Measurements from ENCODE around the gene UBE2G1.

UBE2G1 gene

DNA sequence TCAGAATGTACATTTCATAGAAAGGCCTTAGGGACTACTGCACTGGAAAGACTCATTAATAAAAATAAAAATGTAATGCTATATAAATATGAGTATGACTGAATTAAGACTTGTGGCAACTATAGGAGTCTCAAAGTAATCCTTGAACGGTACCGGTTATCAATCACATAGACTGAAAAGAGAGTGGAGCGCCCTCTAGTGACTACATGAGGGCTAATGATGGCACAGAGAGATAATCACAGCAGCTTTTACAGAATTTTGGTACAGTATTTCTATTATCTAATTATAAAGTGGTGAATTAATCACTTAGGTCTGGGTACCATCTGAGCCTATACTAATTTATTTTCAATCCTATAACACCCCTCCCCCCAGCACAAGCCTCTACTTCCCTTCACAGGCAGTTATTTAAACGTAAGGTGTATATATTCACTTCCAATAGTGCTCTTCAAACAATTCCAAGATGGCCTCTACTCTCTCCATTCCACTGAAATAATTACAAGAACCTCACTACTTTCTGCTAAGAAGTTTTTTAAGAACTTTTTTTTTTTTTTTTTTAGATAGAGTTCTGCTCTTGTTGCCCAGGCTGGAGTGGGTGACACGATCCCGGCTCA is 62.0 kb downstream of the UBE2G1 start:
- Histone ChIP-seq H3K4me3 (ENCODE audit: extremely low read depth, insufficient read depth, low read length, poor library complexity, severe bottlenecking) (no peak overlapping the region), H3K27ac (ENCODE audit: low read depth, low read length, severe bottlenecking) (no peak overlapping the region), H3K36me3 (ENCODE audit: control insufficient read depth, insufficient read depth, low read length) (peaks cover 61% of the 10 kb centered on the region), H3K9me3 (ENCODE audit: control insufficient read depth, low read length) (no peaks in the 10 kb centered on the region), H3K4me1 (ENCODE audit: control insufficient read depth, insufficient read depth, low read length, poor library complexity, severe bottlenecking) (no peaks in the 10 kb centered on the region)
- WGBS, 2 experiments (ENCODE audit: insufficient coverage in 2 of 2), result 100% methylated on average over 1 to 3 of the region's 6 CpGs

DNA sequence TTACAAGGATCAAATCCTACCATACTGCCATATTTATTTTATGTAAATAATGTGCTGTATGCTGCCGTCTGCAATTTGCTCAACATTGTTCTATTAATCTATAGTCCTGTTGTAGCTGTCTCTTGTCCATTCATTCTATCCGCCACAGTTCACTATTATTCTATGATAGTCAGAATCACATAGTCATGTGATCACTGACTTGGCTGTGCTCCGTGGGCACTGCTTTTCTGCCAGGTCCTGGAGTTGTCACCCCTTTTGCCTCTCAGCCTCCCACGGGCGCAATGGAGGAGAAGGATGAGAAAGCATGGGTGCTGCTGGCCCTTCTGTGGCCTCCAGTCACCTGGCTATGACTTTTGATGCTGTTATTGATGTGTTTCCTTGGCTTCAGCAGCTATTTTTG is 65.4 kb downstream of the UBE2G1 start:
- 100% methylated on average over 3 to 4 of the region's 5 CpGs for WGBS, 2 experiments (ENCODE audit: insufficient coverage in 2 of 2)
- no peak overlapping the region for H3K4me3 ChIP-seq (ENCODE audit: extremely low read depth, insufficient read depth, low read length, poor library complexity, severe bottlenecking)

DNA sequence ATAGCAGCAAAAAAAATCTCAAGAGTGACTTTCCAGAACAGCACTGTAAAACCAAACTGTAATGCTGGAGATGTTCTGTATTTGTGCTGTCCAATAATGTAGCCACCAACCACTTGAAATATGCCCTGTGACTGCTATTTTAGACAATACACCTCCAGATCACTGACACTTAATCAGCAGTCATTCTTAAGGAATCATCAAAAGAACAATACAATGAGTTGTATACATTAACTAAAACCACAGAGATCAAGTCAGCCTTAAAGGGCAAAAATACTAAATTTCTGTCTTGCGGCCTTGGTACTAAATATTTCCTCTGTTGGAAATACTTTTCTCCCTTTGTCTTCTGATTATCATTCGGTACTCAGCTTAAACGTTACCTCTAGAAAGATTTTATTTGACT is 69.1 kb downstream of the UBE2G1 start:
- H3K9me3 ChIP-seq (ENCODE audit: control insufficient read depth, low read length), result no peaks in the 10 kb centered on the region
- no peak overlapping the region for H3K27ac ChIP-seq (ENCODE audit: low read depth, low read length, severe bottlenecking)
- no peak overlapping the region for H3K4me3 ChIP-seq (ENCODE audit: extremely low read depth, insufficient read depth, low read length, poor library complexity, severe bottlenecking)
- no peaks in the 10 kb centered on the region for H3K4me1 ChIP-seq (ENCODE audit: control insufficient read depth, insufficient read depth, low read length, poor library complexity, severe bottlenecking)
- WGBS, 2 experiments (ENCODE audit: insufficient coverage in 2 of 2), result 86 to 100% methylated on average over 3 of the region's 3 CpGs
- H3K36me3 ChIP-seq (ENCODE audit: control insufficient read depth, insufficient read depth, low read length), result peaks cover 45% of the 10 kb centered on the region

More for the DNA sequence above, 65.4 kb downstream of the UBE2G1 start:
- Histone ChIP-seq H3K9me3 (ENCODE audit: control insufficient read depth, low read length) (no peaks in the 10 kb centered on the region), H3K27ac (ENCODE audit: low read depth, low read length, severe bottlenecking) (no peak overlapping the region), H3K36me3 (ENCODE audit: control insufficient read depth, insufficient read depth, low read length) (peaks cover 50% of the 10 kb centered on the region), H3K4me1 (ENCODE audit: control insufficient read depth, insufficient read depth, low read length, poor library complexity, severe bottlenecking) (no peaks in the 10 kb centered on the region)

DNA sequence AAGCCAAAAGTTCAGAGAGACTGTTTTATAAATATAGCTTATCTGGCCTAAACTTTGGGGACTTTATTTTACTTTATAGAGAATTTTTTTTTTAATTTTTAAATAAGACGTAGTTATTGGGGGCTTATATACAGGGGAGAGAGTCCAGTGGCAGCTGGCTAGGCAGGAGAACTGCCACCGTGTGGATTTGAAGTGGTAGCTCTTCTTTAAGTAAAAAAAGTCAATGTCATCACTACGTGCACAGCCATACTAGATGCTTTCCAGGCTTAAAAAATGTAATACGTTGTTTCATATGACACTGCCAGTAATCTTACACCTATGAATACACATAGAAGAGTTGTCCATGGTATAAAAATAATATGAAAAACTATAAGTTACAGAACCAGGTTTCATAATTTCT is 70.8 kb downstream of the UBE2G1 start:
- Histone ChIP-seq H3K27ac (ENCODE audit: low read depth, low read length, severe bottlenecking) (no peak overlapping the region), H3K36me3 (ENCODE audit: control insufficient read depth, insufficient read depth, low read length) (peaks cover 37% of the 10 kb centered on the region), H3K9me3 (ENCODE audit: control insufficient read depth, low read length) (no peaks in the 10 kb centered on the region), H3K4me1 (ENCODE audit: control insufficient read depth, insufficient read depth, low read length, poor library complexity, severe bottlenecking) (no peaks in the 10 kb centered on the region), H3K4me3 (ENCODE audit: extremely low read depth, insufficient read depth, low read length, poor library complexity, severe bottlenecking) (no peak overlapping the region)
- WGBS, 2 experiments (ENCODE audit: insufficient coverage in 2 of 2), result 89 to 100% methylated on average over 1 to 2 of the region's 4 CpGs

DNA sequence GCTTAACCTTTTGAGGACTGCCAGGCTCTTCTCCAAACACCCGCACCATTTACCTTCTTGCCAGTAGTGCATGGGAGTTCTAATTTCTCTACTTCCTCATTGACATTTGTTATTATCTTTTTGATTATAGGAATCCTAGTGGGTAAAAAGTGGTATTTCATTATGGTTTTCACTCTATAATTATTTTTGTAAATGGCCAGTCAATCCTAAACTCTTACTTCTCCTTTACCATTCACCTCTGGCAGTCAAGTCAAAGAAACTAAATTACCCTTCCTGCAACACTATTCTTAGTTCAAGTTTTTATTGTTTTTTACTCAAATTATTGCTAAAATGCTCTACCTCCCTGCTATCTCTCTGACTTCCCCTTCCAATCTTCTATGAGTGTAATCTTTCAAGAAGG is 72.9 kb downstream of the UBE2G1 start:
- no CpG with 5 or more reads among the region's 1 CpG for WGBS, 2 experiments (ENCODE audit: insufficient coverage in 2 of 2)
- Histone ChIP-seq H3K4me3 (ENCODE audit: extremely low read depth, insufficient read depth, low read length, poor library complexity, severe bottlenecking) (no peak overlapping the region), H3K27ac (ENCODE audit: low read depth, low read length, severe bottlenecking) (no peak overlapping the region)

DNA sequence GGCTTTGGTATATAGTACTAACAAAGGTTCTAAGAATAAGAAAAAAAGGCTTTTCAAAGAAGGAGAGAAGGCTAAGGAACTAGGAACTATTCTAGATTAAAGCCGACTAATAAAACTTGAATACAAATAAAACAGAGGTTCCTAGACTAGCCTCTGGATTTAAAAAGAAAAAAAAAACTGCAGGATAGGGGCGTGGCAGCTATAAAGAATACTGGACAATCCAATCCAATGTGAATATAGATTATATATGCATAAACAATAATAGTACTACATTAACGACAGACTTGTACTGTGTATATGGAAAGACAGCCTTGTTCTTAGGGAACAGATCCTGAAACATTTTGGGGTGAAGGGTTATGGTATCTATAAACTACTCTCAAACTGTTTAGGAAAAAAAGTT is 78.8 kb downstream of the UBE2G1 start:
- Histone ChIP-seq H3K4me1 (ENCODE audit: control insufficient read depth, insufficient read depth, low read length, poor library complexity, severe bottlenecking) (no peaks in the 10 kb centered on the region), H3K9me3 (ENCODE audit: control insufficient read depth, low read length) (no peaks in the 10 kb centered on the region), H3K36me3 (ENCODE audit: control insufficient read depth, insufficient read depth, low read length) (peaks cover 43% of the 10 kb centered on the region), H3K27ac (ENCODE audit: low read depth, low read length, severe bottlenecking) (no peak overlapping the region), H3K4me3 (ENCODE audit: extremely low read depth, insufficient read depth, low read length, poor library complexity, severe bottlenecking) (no peak overlapping the region)
- no CpG with 5 or more reads among the region's 3 CpGs for WGBS, 2 experiments (ENCODE audit: insufficient coverage in 2 of 2)

More for the DNA sequence above, 72.9 kb downstream of the UBE2G1 start:
- no peaks in the 10 kb centered on the region for H3K4me1 ChIP-seq (ENCODE audit: control insufficient read depth, insufficient read depth, low read length, poor library complexity, severe bottlenecking)
- H3K9me3 ChIP-seq (ENCODE audit: control insufficient read depth, low read length), result no peaks in the 10 kb centered on the region
- peaks cover 46% of the 10 kb centered on the region for H3K36me3 ChIP-seq (ENCODE audit: control insufficient read depth, insufficient read depth, low read length)

DNA sequence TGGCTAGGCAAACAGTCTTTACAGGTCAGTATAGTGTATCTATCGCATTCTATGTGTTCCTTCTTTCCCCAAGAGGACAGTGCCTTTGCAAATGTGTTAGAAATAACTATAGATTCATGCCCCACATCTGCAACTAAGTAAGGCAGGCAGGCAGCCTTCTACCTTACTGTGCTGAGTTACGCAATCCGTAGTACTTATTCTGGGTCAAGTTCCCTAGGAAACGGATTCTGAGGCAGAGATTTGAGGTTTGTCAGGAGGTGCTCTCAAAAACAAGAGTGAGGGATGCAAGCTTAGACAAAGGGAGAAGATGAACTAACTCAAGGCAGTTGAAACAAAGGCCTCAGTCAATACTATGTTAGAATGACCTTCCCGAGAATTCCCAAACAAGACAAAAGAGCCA is 90.0 kb downstream of the UBE2G1 start:
- no peak overlapping the region for H3K27ac ChIP-seq (ENCODE audit: low read depth, low read length, severe bottlenecking)
- 95 to 96% methylated on average over 4 to 5 of the region's 5 CpGs for WGBS, 2 experiments (ENCODE audit: insufficient coverage in 2 of 2)
- H3K36me3 ChIP-seq (ENCODE audit: control insufficient read depth, insufficient read depth, low read length), result peaks cover 65% of the 10 kb centered on the region
- H3K4me3 ChIP-seq (ENCODE audit: extremely low read depth, insufficient read depth, low read length, poor library complexity, severe bottlenecking), result no peak overlapping the region
- H3K9me3 ChIP-seq (ENCODE audit: control insufficient read depth, low read length), result no peaks in the 10 kb centered on the region
- no peaks in the 10 kb centered on the region for H3K4me1 ChIP-seq (ENCODE audit: control insufficient read depth, insufficient read depth, low read length, poor library complexity, severe bottlenecking)

DNA sequence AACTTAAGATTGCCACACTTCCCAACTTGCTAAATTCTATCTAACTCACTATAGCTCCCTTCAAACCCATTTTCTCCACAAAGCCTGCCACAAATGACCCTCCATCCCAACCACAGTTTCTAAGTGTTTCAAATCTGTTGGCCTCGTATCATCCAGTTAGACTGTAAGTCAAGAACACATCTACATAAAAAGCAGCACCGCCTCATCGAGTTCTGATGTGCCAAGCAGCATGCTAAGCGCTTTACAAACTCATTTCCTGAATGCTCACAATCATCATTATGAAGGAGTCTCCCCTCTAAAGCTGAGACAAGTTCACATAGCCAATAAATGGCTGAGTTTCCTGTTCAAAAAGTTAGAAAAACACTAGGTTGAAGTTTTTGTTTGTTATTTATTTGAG is 93.5 kb downstream of the UBE2G1 start:
- Histone ChIP-seq H3K36me3 (ENCODE audit: control insufficient read depth, insufficient read depth, low read length) (peaks cover 71% of the 10 kb centered on the region), H3K4me3 (ENCODE audit: extremely low read depth, insufficient read depth, low read length, poor library complexity, severe bottlenecking) (no peak overlapping the region), H3K27ac (ENCODE audit: low read depth, low read length, severe bottlenecking) (no peak overlapping the region), H3K9me3 (ENCODE audit: control insufficient read depth, low read length) (no peaks in the 10 kb centered on the region), H3K4me1 (ENCODE audit: control insufficient read depth, insufficient read depth, low read length, poor library complexity, severe bottlenecking) (no peaks in the 10 kb centered on the region)
- WGBS, 2 experiments (ENCODE audit: insufficient coverage in 2 of 2), result 98 to 100% methylated on average over 3 to 4 of the region's 4 CpGs

DNA sequence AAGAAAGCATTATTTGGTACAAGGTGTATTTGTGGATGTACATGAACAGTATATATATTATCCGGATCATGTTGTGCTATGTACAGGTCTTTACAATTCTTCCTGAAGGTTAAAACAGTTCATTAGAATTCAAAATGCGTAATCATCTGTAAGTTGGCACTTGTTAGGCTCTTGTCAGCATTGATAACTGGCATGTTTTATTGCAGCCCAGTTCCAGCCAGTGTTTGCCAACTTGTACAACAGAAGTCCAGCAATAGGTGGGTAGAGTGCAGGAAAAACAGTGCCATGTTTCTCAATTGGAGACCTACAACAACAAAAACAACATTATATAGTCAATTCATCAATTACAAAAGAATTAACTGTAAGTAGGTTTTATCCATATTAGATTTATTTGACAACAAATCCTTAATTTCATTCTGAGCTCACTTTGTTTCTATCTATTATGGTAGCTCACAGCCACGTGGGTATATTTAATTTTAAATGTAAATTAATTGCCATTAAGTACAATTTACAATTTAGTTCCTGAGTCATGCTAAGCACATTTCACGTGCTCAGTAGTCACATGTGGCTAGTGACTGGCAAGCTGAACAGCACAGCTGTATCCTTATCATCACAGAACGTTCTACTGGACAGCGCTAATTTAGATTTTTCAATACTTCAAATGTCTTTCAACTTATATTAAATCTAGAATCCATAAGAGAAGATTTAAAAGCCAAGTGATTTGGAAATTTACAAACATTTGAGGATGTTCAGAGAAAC is 94.1 kb downstream of the UBE2G1 start:
- 79 to 93% methylated on average over 3 of the region's 6 CpGs for WGBS, 2 experiments (ENCODE audit: insufficient coverage in 2 of 2)
- no peak overlapping the region for H3K4me3 ChIP-seq (ENCODE audit: extremely low read depth, insufficient read depth, low read length, poor library complexity, severe bottlenecking)
- H3K9me3 ChIP-seq (ENCODE audit: control insufficient read depth, low read length), result no peaks in the 10 kb centered on the region
- H3K27ac ChIP-seq (ENCODE audit: low read depth, low read length, severe bottlenecking), result no peak overlapping the region
- no peaks in the 10 kb centered on the region for H3K4me1 ChIP-seq (ENCODE audit: control insufficient read depth, insufficient read depth, low read length, poor library complexity, severe bottlenecking)
- peaks cover 72% of the 10 kb centered on the region for H3K36me3 ChIP-seq (ENCODE audit: control insufficient read depth, insufficient read depth, low read length)

DNA sequence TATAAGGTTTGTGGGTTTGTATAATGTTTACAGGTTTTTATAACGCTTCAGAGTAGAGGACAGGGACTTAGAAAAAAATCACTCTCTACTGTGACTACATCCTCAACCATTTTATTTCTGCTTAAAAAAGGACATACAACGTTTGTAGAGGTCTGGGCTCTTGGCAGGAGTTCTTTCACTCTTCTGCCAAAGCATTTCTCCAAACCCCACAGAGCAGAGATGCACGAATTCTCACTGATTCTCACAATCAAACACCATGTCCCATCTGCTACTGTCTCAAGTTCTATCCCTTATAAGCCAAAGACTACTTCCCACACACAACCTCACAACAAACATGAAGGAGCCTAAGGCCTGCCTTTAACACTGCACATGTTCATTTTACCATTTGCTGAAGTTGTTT is 95.7 kb downstream of the UBE2G1 start:
- Histone ChIP-seq H3K4me3 (ENCODE audit: extremely low read depth, insufficient read depth, low read length, poor library complexity, severe bottlenecking) (no peak overlapping the region), H3K36me3 (ENCODE audit: control insufficient read depth, insufficient read depth, low read length) (peaks cover 61% of the 10 kb centered on the region), H3K4me1 (ENCODE audit: control insufficient read depth, insufficient read depth, low read length, poor library complexity, severe bottlenecking) (no peaks in the 10 kb centered on the region), H3K9me3 (ENCODE audit: control insufficient read depth, low read length) (no peaks in the 10 kb centered on the region), H3K27ac (ENCODE audit: low read depth, low read length, severe bottlenecking) (no peak overlapping the region)
- 78 to 100% methylated on average over 1 to 2 of the region's 3 CpGs for WGBS, 2 experiments (ENCODE audit: insufficient coverage in 2 of 2)

DNA sequence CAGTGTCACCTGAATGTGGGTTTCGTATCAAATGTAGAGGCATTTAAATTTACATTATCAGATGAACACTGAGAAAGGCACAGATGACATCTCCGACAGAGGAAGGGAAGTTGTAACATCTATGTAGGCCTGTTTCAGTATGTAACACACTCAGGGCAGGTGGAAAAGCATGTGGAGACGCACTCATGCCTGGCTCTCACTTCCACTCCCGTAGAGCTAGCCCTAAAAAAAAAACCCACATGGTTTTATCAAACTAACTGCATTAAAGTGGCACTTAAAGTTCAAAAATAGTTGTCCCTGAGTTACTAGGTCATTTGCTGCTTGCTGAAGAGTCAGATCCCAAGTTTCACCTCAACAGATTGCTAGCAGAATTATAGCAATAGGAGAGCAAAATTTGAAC is 96.6 kb downstream of the UBE2G1 start:
- H3K4me1 ChIP-seq (ENCODE audit: control insufficient read depth, insufficient read depth, low read length, poor library complexity, severe bottlenecking), result no peaks in the 10 kb centered on the region
- no peak overlapping the region for H3K4me3 ChIP-seq (ENCODE audit: extremely low read depth, insufficient read depth, low read length, poor library complexity, severe bottlenecking)
- no peak overlapping the region for H3K27ac ChIP-seq (ENCODE audit: low read depth, low read length, severe bottlenecking)
- H3K9me3 ChIP-seq (ENCODE audit: control insufficient read depth, low read length), result no peaks in the 10 kb centered on the region
- peaks cover 59% of the 10 kb centered on the region for H3K36me3 ChIP-seq (ENCODE audit: control insufficient read depth, insufficient read depth, low read length)
- 94 to 100% methylated on average over 3 of the region's 4 CpGs for WGBS, 2 experiments (ENCODE audit: insufficient coverage in 2 of 2)
